22Rv1 (cell line): ENCODE results near the gene ARID4A.

Source experiments
- CTCF ChIP-seq: fragments of 450-650 bp; IDR thresholded peaks from 2 replicates; pipeline ENCODE4 v1.5.1; 2017; ENCODE audit warnings: mild to moderate bottlenecking
- ZFX ChIP-seq: fragments of 450-650 bp; IDR thresholded peaks from 2 replicates; pipeline ENCODE4 v1.6.1; 2017; ENCODE audit warnings: antibody characterized with exemption, borderline replicate concordance

- TF ChIP-seq CTCF = no peak
- TF ChIP-seq ZFX = no peak
Observed at GRCh38 chr14:58299401-58300330, 1.3 kb downstream of the ARID4A start.
